Measurements from ENCODE around the gene C17orf114.

Gene C17orf114

DNA sequence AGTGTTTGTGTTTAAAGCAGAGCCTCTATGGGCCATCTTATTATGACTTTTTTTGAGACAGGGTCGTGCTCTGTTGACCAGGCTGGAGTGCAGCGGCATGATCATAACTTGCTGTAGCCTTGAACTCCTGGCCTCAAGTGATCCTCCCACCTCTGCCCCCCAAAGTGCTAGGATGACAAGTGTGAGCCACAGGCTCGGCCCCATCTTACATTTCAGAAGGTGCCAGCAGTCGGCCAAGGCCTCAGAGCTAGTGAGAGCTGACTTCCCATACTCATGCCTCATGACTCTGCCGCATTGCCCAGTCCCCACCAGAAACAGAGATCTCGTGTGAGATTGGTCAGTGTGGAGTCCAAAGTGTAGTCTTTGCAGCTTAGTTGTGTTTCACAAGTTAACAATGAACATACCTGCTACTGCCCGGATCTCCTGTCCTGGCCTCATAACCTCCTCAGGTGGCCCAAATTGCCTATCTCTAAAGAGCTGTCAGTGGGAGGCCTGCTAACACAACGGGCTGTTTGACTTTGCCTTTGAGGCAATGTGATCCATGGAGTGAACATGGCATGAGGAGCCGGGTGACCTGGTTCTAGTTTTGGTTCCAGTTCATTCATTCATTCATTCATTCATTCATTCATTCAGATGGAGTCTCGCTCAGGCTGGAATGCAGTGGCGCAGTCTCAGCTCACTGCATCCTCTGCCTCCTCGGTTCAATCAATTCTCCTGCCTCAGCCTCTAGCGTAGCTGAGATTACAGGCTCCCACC, 44.7 kb upstream of the C17orf114 start (continued):
- TF ChIP-seq EP300 (IDR thresholded peaks at IDR 0.05; ENCODE audit: low read depth in 2 of 2, low read length in 2 of 2) (0 out of 4 replicates have a peak, but pooled peaks of 1 of the 2 experiments have one; percentile 20), EP300 (CRISPR knock-in tag; IDR thresholded peaks at IDR 0.05; ENCODE audit: borderline replicate concordance) (no peak), ZSCAN20 (CRISPR knock-in tag; IDR thresholded peaks at IDR 0.05; ENCODE audit: borderline replicate concordance) (no peak), HNRNPL (IDR thresholded peaks at IDR 0.05; ENCODE audit: low read depth, low read length) (no peak), ZZZ3 (CRISPR knock-in tag; IDR thresholded peaks at IDR 0.05; ENCODE audit: borderline replicate concordance) (no peak), RXRA (CRISPR knock-in tag; IDR thresholded peaks at IDR 0.05) (peak; percentile 51; the same call in 1 of the 2 replicates), ZNF17 (CRISPR knock-in tag; IDR thresholded peaks at IDR 0.05) (no peak), KAT2B (IDR thresholded peaks at IDR 0.05; ENCODE audit: borderline replicate concordance, low read depth, low read length) (no peak), ETV5 (CRISPR knock-in tag; IDR thresholded peaks at IDR 0.05; ENCODE audit: borderline replicate concordance) (no peak), ISL2 (CRISPR knock-in tag; IDR thresholded peaks at IDR 0.05) (no peak), RXRB (CRISPR knock-in tag; IDR thresholded peaks at IDR 0.05; ENCODE audit: borderline replicate concordance) (no peak), ZNF124 (CRISPR knock-in tag; IDR thresholded peaks at IDR 0.05) (no peak), THAP11 (CRISPR knock-in tag; IDR thresholded peaks at IDR 0.05) (no peak), ZNF564 (CRISPR knock-in tag; IDR thresholded peaks at IDR 0.05) (no peak), HOXA3 (CRISPR knock-in tag; IDR thresholded peaks at IDR 0.05) (0 out of 2 replicates have a peak, but pooled peaks have one; percentile 12), SNRNP70 (IDR thresholded peaks at IDR 0.05; ENCODE audit: low read depth, low read length) (no peak), BHLHE40 (IDR thresholded peaks at IDR 0.05; ENCODE audit: low read length) (no peak), NFYB (CRISPR knock-in tag; IDR thresholded peaks at IDR 0.05) (no peak), NFIC (IDR thresholded peaks at IDR 0.05; ENCODE audit: low read length) (no peak), SP1 (IDR thresholded peaks at IDR 0.05) (no peak), SP1 (CRISPR knock-in tag; IDR thresholded peaks at IDR 0.05) (no peak), ZMYM4 (CRISPR knock-in tag; IDR thresholded peaks at IDR 0.05) (no peak), ZNF776 (CRISPR knock-in tag; IDR thresholded peaks at IDR 0.05) (no peak)
- TF ChIP-seq, protein P1, sequence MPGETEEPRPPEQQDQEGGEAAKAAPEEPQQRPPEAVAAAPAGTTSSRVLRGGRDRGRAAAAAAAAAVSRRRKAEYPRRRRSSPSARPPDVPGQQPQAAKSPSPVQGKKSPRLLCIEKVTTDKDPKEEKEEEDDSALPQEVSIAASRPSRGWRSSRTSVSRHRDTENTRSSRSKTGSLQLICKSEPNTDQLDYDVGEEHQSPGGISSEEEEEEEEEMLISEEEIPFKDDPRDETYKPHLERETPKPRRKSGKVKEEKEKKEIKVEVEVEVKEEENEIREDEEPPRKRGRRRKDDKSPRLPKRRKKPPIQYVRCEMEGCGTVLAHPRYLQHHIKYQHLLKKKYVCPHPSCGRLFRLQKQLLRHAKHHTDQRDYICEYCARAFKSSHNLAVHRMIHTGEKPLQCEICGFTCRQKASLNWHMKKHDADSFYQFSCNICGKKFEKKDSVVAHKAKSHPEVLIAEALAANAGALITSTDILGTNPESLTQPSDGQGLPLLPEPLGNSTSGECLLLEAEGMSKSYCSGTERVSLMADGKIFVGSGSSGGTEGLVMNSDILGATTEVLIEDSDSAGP (CRISPR knock-in tag; IDR thresholded peaks at IDR 0.05; ENCODE audit: borderline replicate concordance): peak; percentile 40; the same call in 1 of the 2 replicates
- TF ChIP-seq, protein P2, sequence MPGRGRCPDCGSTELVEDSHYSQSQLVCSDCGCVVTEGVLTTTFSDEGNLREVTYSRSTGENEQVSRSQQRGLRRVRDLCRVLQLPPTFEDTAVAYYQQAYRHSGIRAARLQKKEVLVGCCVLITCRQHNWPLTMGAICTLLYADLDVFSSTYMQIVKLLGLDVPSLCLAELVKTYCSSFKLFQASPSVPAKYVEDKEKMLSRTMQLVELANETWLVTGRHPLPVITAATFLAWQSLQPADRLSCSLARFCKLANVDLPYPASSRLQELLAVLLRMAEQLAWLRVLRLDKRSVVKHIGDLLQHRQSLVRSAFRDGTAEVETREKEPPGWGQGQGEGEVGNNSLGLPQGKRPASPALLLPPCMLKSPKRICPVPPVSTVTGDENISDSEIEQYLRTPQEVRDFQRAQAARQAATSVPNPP (CRISPR knock-in tag; IDR thresholded peaks at IDR 0.05): no peak
- TF ChIP-seq, protein P3, sequence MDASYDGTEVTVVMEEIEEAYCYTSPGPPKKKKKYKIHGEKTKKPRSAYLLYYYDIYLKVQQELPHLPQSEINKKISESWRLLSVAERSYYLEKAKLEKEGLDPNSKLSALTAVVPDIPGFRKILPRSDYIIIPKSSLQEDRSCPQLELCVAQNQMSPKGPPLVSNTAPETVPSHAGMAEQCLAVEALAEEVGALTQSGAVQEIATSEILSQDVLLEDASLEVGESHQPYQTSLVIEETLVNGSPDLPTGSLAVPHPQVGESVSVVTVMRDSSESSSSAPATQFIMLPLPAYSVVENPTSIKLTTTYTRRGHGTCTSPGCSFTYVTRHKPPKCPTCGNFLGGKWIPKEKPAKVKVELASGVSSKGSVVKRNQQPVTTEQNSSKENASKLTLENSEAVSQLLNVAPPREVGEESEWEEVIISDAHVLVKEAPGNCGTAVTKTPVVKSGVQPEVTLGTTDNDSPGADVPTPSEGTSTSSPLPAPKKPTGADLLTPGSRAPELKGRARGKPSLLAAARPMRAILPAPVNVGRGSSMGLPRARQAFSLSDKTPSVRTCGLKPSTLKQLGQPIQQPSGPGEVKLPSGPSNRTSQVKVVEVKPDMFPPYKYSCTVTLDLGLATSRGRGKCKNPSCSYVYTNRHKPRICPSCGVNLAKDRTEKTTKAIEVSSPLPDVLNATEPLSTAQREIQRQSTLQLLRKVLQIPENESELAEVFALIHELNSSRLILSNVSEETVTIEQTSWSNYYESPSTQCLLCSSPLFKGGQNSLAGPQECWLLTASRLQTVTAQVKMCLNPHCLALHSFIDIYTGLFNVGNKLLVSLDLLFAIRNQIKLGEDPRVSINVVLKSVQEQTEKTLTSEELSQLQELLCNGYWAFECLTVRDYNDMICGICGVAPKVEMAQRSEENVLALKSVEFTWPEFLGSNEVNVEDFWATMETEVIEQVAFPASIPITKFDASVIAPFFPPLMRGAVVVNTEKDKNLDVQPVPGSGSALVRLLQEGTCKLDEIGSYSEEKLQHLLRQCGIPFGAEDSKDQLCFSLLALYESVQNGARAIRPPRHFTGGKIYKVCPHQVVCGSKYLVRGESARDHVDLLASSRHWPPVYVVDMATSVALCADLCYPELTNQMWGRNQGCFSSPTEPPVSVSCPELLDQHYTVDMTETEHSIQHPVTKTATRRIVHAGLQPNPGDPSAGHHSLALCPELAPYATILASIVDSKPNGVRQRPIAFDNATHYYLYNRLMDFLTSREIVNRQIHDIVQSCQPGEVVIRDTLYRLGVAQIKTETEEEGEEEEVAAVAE (CRISPR knock-in tag; IDR thresholded peaks at IDR 0.05; ENCODE audit: borderline replicate concordance): no peak
